IPS DF 6.9 (cell line): ENCODE measurements around the gene CDKL1.
"Not testable (repeated sequence)": the region's sequence is repeated elsewhere in the genome, so short reads cannot be mapped to it uniquely, and the experiment has no call there.

ENCODE experiments used
- DNase-seq: peaks from one replicate; pipeline ENCODE4 v3.0.0-alpha.2; 2013; ENCODE audit warnings: low read depth, low spot score
- H3K27ac ChIP-seq: one replicate; pipeline ENCODE4 v1.5.1; 2013; ENCODE audit warnings: low read length, control low read depth
- H3K27me3 ChIP-seq: 2 replicates; pipeline ENCODE4 v1.6.1; 2013; ENCODE audit warnings: mild to moderate bottlenecking, low read length; ENCODE audit not compliant: control insufficient read depth, insufficient read depth
- H3K36me3 ChIP-seq: 2 replicates; pipeline ENCODE4 v1.6.1; 2013; ENCODE audit warnings: low read length; ENCODE audit not compliant: control insufficient read depth, insufficient read depth
- H3K4me1 ChIP-seq: 2 replicates; pipeline ENCODE4 v1.6.1; 2013; ENCODE audit warnings: low read length; ENCODE audit not compliant: control insufficient read depth, insufficient read depth
- H3K4me3 ChIP-seq: 2 replicates; pipeline ENCODE4 v1.5.1; 2013; ENCODE audit warnings: mild to moderate bottlenecking, low read length
- H3K9me3 ChIP-seq: 2 replicates; pipeline ENCODE4 v1.6.1; 2013; ENCODE audit warnings: low read length, inconsistent platforms; ENCODE audit not compliant: control insufficient read depth, insufficient read depth
- WGBS: extraction: QIAGEN DNeasy Blood & Tissue Kit; methylation state at CpG from one replicate; pipeline ENCODE4 v1.1.7; 2013; ENCODE audit warnings: mixed read lengths, missing lambda C conversion rate; ENCODE audit not compliant: insufficient read length, insufficient coverage; 5-methylcytosine and 5-hydroxymethylcytosine counted together

Gene CDKL1

GRCh38 chr14:50371546-50371945, 25.1 kb downstream of the CDKL1 start:
- Histone ChIP-seq H3K4me3 (no peak overlapping the region; the same call in 1 of the 2 replicates), H3K4me1 (no peaks in the 10 kb centered on the region), H3K36me3 (no peaks in the 10 kb centered on the region), H3K9me3 (no peaks in the 10 kb centered on the region), H3K27me3 (no peaks in the 10 kb centered on the region), H3K27ac (no peak overlapping the region)
- DNase-seq, result no peak
- no CpG with 5 or more reads among the region's 4 CpGs for WGBS

DNA sequence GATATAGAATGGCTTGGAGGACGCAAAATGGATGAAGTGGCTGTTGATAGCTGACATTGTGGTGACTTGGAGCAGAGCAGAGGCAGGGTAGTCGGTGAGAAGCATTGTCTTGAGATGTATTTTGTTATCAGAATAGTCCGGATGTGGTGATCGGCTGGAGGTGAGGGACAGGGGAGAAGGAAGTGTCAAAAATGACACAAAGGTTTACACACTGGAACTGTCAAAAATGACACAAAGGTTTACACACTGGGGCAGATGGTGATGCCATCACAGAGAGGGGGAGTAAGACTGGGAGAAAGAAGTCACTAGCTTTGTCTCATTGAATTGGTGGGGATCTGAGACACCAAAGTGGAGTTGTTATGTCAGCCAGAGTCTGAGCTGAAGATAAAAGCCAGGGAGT, 30.1 kb downstream of the CDKL1 start:
- H3K36me3 ChIP-seq, result no peaks in the 10 kb centered on the region
- H3K4me1 ChIP-seq, result no peaks in the 10 kb centered on the region
- H3K27ac ChIP-seq, result no peak overlapping the region
- H3K9me3 ChIP-seq, result no peaks in the 10 kb centered on the region
- no CpG with 5 or more reads among the region's 4 CpGs for WGBS
- no peaks in the 10 kb centered on the region for H3K27me3 ChIP-seq
- no peak for DNase-seq
- H3K4me3 ChIP-seq, result no peak overlapping the region

GRCh38 chr14:50366115-50366514, 30.6 kb downstream of the CDKL1 start:
- no peaks in the 10 kb centered on the region for H3K36me3 ChIP-seq
- no peak for DNase-seq
- H3K4me1 ChIP-seq, result no peaks in the 10 kb centered on the region; the same call in 1 of the 2 replicates
- H3K27ac ChIP-seq, result no peak overlapping the region
- H3K27me3 ChIP-seq, result no peaks in the 10 kb centered on the region
- no peaks in the 10 kb centered on the region for H3K9me3 ChIP-seq
- no peak overlapping the region for H3K4me3 ChIP-seq
- WGBS, result no CpG with 5 or more reads among the region's 3 CpGs

GRCh38 chr14:50365572-50365971, 31.1 kb downstream of the CDKL1 start:
- not testable (repeated sequence) for H3K36me3 ChIP-seq, DNase-seq, H3K9me3 ChIP-seq, H3K4me1 ChIP-seq, H3K27me3 ChIP-seq, H3K27ac ChIP-seq, H3K4me3 ChIP-seq
- WGBS, result no CpG with 5 or more reads among the region's 7 CpGs

DNA sequence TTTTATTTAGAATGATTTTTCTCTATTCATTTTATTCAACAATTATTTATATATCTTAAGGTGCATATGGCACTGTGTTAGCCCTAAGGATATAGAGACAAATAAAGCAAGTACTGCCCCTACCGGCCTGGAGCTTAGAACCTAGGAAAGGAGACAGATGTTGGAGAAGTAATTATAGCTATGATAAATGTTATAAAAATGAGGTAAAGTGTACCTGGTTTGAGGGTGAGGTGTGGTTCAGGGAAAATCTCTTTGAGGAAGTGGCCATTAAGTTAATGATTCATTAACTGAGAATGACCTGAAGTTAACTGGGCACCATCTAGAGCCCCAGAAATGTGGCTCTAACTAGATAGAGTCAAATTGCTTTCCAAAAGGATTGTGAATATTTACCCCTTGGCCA, 31.9 kb downstream of the CDKL1 start:
- H3K9me3 ChIP-seq, result no peaks in the 10 kb centered on the region
- H3K4me3 ChIP-seq, result no peak overlapping the region
- no peaks in the 10 kb centered on the region for H3K27me3 ChIP-seq
- H3K36me3 ChIP-seq, result no peaks in the 10 kb centered on the region
- WGBS, result no CpG with 5 or more reads among the region's 1 CpG
- DNase-seq, result no peak
- no peaks in the 10 kb centered on the region; the same call in 1 of the 2 replicates for H3K4me1 ChIP-seq
- H3K27ac ChIP-seq, result no peak overlapping the region

DNA sequence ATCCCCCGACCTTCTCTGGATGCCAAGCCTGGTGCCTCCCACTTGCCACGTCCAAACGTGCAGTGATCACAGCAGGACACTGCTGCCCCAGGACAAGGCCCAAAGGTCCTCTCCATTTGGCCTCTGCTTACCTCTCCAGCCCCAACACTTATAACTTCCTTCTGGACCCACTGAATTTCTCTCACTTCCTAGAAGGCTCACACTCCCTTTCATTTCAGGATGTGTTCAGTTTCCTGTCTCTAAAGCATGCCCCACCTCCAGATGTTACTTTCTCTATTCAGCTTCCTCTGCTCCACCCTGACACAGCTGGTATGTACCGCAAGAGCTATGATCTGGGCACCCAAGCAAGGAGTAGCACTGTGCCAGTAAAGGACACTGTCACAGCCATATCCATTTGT, 33.0 kb downstream of the CDKL1 start:
- H3K4me3 ChIP-seq, result no peak overlapping the region
- H3K27ac ChIP-seq, result no peak overlapping the region

GRCh38 chr14:50362764-50363713, 33.6 kb downstream of the CDKL1 start:
- H3K4me3 ChIP-seq, result no peak overlapping the region
- no peak for DNase-seq
- H3K4me1 ChIP-seq, result no peaks in the 10 kb centered on the region; the same call in 1 of the 2 replicates
- no peaks in the 10 kb centered on the region for H3K9me3 ChIP-seq
- H3K27ac ChIP-seq, result no peak overlapping the region
- no peaks in the 10 kb centered on the region for H3K36me3 ChIP-seq
- no CpG with 5 or more reads among the region's 14 CpGs for WGBS
- H3K27me3 ChIP-seq, result no peaks in the 10 kb centered on the region

More for the DNA sequence above, 33.0 kb downstream of the CDKL1 start:
- H3K9me3 ChIP-seq, result no peaks in the 10 kb centered on the region
- H3K36me3 ChIP-seq, result no peaks in the 10 kb centered on the region
- H3K4me1 ChIP-seq, result no peaks in the 10 kb centered on the region; the same call in 1 of the 2 replicates
- DNase-seq, result no peak
- H3K27me3 ChIP-seq, result no peaks in the 10 kb centered on the region
- WGBS, result no CpG with 5 or more reads among the region's 4 CpGs

GRCh38 chr14:50361473-50362403, 34.9 kb downstream of the CDKL1 start:
- not testable (repeated sequence) for H3K27ac ChIP-seq, H3K27me3 ChIP-seq, H3K36me3 ChIP-seq, DNase-seq, H3K9me3 ChIP-seq, H3K4me3 ChIP-seq, H3K4me1 ChIP-seq
- WGBS, result no CpG with 5 or more reads among the region's 36 CpGs

GRCh38 chr14:50360851-50361250, 35.8 kb downstream of the CDKL1 start:
- WGBS, result no CpG with 5 or more reads among the region's 2 CpGs
- Histone ChIP-seq H3K27me3 (no peaks in the 10 kb centered on the region), H3K4me1 (peaks cover 2% of the 10 kb centered on the region), H3K36me3 (no peaks in the 10 kb centered on the region), H3K9me3 (no peaks in the 10 kb centered on the region), H3K27ac (no peak overlapping the region), H3K4me3 (no peak overlapping the region)
- no peak for DNase-seq

DNA sequence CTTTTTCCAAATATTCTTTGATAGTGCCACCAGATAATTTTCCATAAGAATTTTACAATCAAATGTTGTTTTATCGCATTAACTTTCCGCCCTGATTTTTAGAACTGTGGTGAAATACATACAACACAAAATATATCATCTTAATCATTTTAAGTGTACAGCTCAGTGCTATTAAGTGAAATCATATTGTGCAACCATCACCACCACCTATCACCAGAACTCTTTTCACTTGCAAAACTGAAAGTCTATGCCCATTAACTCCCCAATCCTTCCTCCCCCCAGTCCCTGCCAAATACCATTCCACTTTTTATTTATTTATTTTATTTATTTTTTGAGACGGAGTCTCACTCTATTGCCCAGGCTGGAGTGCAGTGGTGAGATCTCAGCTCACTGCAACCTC, 36.6 kb downstream of the CDKL1 start:
- Histone ChIP-seq H3K27ac (no peak overlapping the region), H3K4me3 (no peak overlapping the region), H3K36me3 (no peaks in the 10 kb centered on the region), H3K27me3 (no peaks in the 10 kb centered on the region), H3K4me1 (peaks cover 5% of the 10 kb centered on the region), H3K9me3 (no peaks in the 10 kb centered on the region)
- DNase-seq, result no peak
- no CpG with 5 or more reads among the region's 3 CpGs for WGBS
